HG02678 (cell line): ENCODE results near the gene RNF40.
"Not testable (repeated sequence)": the region's sequence is repeated elsewhere in the genome, so short reads cannot be mapped to it uniquely, and the experiment has no call there.

Experiments
- ATAC-seq: cut with Tn5 transposase; IDR thresholded peaks from one replicate; pipeline ENCODE4 v1.9.1; 2021; ENCODE audit warnings: mild to moderate bottlenecking, moderate library complexity; ENCODE audit not compliant: unreplicated experiment

The RNF40 gene

GRCh38 chr16:30813821-30814189, 51.7 kb downstream of the RNF40 start:
- ATAC-seq, result no peak

- no peak for ATAC-seq
Measured at GRCh38 chr16:30816769-30817168, 54.6 kb downstream of the RNF40 start.

DNA sequence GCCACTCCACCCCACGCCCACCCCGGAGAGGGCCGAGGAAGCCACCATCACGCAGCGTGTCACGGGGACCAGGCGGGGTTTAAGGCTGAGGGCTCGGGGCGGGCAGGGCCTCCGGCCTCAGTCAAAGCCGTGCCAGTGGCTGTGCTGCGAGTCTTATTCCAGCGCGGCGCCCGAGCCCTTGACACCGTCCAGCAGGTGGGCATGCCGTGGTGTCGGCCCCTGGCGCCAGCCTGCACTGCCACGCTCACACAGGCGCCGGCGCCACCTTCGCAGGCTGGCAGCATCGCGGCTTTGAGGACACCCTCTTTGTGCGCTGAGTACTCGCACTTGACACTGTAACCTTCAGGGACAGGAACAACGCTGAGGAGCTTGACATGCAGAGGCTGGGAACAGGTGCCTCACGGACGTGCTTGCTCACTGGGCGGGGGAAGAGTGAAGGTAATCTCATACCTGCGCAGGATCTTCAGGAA, 58.9 kb downstream of the RNF40 start:
- ATAC-seq, result no peak

- not testable (repeated sequence) for ATAC-seq
Measured at GRCh38 chr16:30821441-30821840, 59.3 kb downstream of the RNF40 start.

DNA sequence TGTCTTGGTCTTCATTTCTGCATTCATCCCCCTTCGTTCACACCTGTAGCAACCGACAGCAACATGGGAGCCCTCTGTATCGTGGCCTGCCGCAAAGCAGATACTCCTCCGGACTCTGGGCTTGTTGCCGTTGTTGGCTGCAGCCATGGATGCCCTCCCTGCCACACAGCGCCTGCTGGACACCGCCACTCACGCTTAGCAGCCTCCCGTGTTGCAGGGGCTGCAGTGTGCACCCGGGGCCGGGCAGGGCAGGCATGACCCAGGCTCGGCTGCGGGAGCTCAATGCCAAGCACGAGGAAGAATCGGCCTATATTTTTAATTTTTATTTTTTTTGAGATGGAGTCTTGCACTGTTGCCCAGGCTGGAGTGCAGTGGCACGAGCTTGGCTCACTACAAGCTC, 59.8 kb downstream of the RNF40 start:
- ATAC-seq, result no peak
